GM18526 (cell line): ENCODE data around the gene ASB6.

Source experiments
- POLR2A ChIP-seq: IDR thresholded peaks from 3 replicates; pipeline ENCODE4 v1.6.1; 2011; ENCODE audit not compliant: insufficient read length; ENCODE audit errors: extremely low read depth

ASB6 gene

DNA sequence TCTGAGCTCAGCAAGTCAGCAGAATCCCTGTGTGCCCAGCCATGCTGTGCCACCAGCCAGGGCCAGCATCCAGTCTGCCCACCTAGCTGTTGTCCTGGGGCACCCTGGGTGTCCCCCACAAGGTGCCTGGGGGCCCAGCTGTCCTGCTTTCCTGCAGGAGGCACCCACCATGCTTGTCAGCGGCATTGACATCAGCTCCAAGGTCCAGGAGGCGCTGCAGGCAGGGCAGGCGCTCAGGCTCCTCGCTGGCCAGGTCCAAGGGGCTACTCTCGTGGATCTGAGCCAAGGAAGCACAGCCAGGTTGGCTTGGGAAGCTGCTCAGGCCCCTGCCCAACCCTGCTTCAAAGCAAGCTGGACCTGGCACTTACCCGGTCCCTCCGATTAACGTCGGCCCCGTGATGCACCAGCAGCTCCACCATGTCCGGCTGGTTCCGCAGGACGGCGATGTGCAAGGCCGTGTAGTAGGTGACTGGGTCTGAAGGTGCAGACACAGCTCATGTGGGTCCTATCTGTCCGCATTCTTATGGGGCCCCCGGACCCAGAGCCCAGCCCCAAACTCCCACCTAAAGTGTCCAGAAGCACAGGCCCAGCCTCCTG lies 2.8 kb downstream of the ASB6 start:
- TF ChIP-seq POLR2A: no peak

DNA sequence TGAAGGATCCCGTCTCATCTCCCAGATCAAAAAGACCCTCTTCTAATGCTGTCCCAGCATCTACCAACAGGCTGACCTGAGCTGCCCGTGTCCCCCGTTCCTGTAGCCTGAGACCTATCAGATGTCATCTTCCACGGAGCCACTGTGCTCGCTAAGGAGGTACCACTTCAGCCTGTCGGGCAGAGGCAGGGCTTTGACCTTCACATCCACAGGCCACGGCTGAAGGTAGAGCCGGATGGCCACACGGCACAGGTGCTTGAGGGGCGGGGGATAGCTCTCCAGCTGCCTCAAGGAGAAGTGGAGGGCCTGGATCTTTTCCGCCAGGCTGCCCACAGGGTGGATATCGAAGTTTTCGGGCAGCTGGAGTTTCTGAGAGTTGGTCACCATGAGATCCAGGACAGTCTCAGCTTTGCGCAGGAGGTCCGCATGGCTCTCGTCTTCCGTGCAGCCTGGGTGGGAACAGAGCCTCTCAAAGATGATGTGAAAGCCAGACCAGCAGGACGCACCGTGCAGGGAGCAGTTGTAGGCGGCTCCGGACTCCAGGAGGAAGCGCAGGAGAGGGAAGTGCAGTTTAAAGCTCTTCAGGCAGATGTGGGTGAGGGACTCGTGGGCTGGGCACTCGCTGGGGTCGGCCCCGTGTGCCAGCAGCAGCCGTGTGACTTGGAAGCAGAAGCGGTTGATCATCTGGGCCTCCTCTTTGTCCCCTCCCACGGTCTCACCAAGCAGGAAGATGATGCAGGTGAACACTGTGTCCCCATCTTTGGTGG lies 4.1 kb downstream of the ASB6 start:
- no peak for TF ChIP-seq POLR2A

DNA sequence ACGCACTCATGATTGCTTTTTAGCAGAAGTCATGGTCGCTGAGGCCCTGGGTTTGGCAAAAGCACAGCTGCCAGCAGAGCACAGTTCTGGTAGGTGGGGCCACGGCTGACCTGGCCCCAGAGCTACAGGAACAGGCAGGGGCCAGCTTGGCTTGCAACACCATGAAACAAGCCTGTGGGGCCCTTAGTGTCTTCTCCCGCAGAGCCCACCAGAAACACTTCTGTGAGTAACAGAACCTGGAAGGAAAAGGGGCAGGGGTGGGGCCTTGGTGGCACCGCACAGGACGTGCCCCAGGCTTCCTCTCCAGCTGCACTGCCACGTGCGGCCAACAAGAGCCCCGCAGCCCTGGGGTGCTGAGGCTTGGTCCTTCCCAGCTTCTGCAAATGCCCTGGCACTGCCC lies 4.8 kb downstream of the ASB6 start:
- no peak for TF ChIP-seq POLR2A

DNA sequence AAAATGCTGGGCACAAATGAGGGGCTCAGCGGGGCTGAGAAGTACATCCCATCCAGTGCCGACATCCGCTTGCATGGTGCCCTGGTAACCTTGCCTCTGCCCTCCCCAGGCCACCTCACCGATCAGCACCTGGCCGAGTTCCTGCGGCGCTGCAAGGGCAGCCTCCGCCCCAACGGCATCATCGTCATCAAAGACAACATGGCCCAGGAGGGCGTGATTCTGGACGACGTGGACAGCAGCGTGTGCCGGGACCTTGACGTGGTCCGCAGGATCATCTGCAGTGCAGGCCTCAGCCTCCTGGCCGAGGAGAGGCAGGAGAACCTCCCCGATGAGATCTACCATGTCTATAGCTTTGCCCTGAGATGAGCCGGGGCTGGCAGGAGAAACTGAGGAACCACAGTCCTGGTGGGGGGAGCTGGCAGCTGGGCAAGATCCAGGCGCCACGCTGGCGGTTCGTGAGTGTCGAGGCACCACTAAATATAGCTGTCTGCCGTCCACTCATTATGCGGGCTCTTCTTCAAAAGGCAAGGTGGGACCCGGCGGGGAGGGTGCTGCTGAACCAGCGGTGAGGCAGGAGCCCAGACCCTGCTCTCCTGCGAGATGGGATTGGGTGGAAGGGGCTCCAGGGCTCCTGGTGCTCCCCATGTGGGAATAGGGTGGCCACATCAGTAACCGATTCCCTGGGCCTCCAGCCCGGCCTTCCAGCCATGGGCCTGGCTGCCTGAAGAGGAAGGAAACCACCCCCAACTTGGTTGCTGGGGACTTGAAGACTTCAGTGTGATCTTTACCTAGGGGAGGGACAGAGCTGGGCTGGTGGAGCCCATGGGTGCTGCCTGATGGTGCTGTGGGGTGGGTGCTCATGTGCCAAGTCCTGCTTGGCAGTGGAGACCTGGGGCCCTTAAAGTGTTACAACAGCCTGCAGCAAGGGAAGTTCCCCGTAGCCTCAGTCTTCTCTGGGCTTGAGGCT lies 6.6 kb downstream of the ASB6 start:
- TF ChIP-seq POLR2A: no peak

DNA sequence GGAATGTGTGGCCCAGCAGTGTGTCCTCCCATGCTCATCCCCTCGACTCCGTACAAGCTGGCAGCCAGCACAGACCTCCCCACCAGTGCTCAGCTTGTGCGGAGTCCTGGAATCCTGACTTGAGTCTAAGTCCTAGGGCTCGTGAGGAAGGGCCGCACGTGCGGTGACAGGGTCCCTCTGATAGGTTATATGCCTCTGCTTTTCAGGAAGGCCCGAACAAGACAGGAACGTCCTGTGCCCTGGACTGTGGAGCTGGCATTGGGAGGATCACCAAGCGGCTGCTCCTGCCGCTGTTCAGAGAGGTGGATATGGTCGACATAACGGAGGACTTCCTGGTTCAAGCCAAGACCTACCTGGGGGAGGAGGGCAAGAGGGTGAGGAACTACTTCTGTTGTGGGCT lies 8.1 kb downstream of the ASB6 start:
- no peak for TF ChIP-seq POLR2A

DNA sequence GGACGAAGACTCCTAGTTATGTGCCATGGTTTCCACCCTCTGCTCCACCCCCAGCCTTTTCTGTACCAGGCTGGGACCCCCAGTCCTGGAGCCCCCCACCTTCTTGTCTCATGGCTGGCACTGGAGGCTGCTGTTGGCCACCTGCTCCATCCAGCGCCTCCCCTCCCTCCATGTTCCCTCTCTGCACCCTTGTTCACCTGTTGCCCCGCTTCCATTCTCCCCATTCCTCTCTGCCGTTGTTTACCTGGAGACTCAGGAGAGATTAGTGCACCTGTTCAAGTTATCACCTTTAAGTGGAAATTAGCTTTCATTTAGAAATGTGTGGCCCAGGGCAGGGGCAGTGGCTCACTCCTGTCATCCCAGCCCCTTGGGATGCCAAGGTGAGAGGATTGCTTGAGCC lies 8.7 kb downstream of the ASB6 start:
- TF ChIP-seq POLR2A: no peak

DNA sequence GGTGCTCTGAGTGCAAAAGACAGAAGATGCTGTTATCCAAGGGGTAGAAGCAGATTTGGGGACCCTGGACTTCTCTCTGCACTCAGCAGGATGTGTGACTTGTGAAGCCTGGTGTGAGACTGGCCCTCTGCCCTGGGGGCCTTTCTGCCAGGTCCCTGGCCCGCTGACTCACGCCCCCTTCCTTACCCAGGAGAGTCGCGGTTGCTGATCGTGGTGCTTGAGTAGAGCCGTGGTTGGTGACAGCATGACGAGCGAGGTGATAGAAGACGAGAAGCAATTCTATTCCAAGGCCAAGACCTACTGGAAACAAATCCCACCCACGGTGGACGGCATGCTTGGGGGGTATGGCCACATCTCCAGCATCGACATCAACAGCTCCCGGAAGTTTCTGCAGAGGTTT lies 9.5 kb downstream of the ASB6 start:
- TF ChIP-seq POLR2A: no peak

DNA sequence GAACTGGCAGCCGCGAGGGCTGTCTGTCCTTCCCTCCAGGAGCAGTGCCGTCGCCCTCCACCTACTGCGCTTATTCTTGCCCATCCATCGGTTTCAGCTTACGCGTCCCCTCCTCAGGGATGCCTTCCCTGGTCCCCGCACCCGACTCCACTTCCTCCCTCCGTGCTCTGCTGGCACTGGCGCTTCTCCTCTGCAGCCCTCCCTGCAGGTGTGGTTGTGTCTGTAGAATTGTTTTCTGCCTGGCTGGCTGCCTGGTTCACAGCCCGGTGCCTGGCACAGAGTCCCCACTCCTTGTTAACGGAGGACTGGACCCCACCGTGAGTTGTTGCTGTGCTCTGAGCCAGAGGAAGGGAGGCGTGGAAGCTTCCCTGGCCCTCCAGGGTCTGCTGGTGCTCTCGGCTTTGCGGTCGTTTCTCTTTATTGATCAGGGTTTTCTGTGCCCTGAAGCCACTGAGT lies 10.2 kb downstream of the ASB6 start:
- TF ChIP-seq POLR2A: no peak

DNA sequence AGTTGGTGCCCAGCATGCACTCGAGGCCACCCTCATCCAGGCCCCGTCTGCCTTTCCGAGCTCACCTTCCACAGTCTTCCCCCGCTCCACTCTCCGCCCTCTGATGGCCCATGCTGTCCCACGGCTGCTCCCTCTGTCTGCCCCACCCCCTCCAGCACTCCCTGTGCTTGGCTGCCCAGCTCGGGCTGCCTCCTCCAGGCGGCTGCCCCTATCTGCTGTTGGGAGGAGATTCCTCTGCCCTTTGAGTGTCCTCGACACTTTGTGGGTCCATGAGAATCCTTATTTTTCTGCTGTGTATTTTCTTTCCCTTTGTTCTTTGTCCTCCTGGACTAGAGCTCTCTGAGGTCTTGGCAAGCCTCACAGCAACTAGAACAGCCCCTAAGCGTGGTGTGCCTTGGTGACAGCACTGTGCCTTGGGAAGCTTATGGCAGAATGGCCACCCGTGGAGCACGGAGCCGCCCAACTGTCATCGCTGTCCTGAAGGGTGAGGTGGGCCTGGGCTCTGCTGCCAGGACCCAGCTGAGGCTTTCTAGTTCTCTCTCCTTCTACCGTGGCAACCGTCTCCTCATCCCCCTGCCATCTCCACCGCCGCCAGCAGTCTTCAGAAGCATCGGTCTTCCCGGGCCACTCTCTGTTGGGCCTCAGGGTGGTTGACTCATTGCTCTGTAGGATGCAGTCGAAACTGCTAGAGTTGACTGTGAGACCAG lies 10.8 kb downstream of the ASB6 start:
- no peak for TF ChIP-seq POLR2A

DNA sequence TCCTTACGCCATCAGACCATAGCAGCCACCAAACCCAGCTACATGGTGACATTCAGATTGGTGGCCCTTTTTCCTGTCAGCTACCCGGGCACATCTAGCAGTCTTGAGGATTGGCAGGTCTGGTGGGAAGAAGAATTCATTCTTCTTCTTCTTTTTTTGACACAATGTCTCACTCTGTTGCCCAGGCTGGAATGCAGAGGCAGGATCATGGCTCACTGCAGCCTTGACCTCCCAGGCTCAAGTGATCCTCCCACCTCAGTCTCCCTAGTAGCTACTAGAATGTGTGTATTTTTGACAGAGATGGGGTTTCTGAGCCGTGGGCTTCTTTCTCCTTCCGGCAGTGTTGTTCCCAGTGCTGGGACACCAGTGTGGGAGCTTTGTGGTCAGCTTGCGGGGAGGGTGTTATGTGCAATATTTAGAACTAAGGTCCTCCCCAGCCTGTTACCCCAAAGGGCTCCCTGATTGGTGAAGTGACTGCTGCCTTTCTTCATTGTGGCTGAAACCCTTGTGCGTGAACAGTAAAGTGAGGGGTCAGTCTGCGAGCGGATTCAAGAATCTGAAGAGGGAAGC lies 12.6 kb downstream of the ASB6 start:
- no peak for TF ChIP-seq POLR2A

DNA sequence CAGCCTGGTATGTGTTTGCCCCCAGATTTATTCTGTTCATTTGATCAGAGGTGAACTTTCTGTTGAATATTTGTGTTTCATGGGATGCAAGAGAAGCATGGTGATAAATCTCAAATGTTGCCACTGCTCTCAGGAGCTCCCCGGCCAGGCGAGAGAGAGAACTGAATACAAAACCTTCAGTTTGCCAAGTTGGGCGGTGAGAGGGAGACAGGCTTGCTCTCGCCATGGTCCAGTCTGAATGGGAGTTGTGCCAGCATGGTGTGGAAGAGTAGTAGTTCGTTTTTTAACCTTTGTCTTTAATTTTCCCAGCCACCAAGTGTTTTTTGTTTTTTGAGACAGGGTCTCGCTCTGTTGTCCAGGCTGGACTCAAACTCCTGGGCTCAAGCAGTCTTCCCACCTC lies 13.2 kb downstream of the ASB6 start:
- TF ChIP-seq POLR2A: no peak

DNA sequence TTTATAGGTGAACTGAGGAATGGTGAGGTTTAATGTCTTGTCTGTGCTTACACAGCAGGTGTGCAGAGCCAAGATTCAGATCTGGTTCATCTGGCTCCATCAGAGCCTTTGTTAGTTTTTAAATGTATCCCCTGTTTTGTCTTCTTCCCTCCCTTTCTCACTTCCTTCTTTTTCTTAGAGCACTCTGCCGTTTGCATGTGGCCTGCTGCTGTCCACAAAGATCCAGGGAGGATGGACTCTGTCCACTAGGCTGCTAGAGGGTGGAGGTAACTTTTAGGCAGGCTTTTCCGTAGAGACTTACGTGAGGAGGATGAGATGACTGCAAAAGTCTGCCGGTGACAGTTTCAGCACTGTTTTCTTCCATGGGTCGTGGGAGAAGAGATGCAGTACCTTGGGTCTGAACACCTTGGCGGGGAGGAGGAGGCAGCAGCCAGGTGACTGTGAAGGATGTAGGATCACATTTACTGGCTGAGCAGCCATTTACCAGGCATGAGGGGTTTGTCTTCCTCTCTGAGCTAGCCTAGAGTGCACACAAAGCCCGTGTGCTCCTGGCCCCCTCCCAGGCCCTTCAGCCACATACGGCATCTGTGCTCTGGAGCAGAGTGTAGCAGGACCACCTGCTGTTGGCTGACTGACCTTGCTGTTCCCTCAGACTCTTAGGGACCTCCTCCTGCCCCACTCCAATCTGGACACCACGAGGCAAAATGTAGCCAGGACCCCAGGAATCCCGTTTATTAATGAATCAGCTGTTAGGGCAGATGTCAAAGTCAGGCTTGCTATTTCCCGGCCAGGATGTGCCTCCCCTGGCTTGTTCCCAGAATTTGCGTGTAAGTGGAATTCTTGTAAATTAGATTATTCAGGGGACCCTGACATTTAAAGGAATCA lies 14.2 kb downstream of the ASB6 start:
- no peak for TF ChIP-seq POLR2A

DNA sequence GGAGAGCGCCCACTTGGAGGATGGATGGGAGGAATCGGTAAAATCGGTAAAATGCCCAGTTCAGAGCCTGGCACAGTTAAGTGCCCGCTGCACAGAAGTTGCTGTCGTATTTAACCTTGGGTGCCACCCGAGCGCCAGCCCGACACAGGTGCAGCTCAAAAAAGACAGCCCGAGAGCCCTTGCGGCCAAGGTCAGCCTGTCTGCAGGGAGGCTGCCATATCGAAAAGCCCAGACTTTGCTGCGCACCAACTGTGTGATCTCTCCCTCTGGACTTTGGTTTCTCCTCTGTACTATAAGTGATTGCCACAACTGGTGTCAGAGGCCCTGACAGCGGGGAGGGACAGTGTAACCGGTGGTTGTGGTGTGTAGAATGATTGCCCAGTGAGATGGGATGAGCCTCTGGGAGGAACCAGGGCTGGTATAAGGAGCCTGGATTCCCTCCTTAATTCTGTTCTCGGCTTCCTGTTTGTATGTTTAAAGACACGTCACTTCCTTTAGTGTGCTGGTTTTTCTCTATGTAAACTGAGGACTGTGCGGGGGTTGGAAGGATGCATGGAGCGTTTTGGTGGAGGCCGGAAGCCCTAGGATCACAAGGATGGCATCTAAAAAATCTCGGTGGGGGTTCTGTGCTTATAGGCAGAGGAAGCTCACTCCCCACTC lies 15.2 kb downstream of the ASB6 start:
- TF ChIP-seq POLR2A: no peak
